Kidney (tissue), 14 donors: ENCODE measurements around the gene ICOSLG. TPM values are rescaled to one million over a fixed set of nuclear protein-coding genes. Genes with fewer than 3 reads are reported as not detected.
A peak's percentile ranks its signal among the peaks of the same experiment; 100 is the strongest.

Experiments
- DNase-seq, 5 donors: peaks; one replicate each; pipeline ENCODE4 v3.0.0-alpha.2; 2013 to 2020
- FAIRE-seq: peaks from 2 replicates; lab custom pipeline; 2012; peaks lifted over from hg19 to GRCh38; lab: Jason Lieb, UNC
- H3K27ac ChIP-seq, 2 donors: one replicate each; pipeline ENCODE4 v1.7.0; 2013; ENCODE audit warnings: low read depth in 2 of 2, low read length in 2 of 2, inconsistent platforms in 1 of 2
- H3K27me3 ChIP-seq: one replicate; pipeline ENCODE4 v1.7.1; 2013; ENCODE audit warnings: low read length, inconsistent platforms; ENCODE audit not compliant: control insufficient read depth, insufficient read depth
- H3K36me3 ChIP-seq, 3 donors: one replicate each; pipeline versions ENCODE4 v1.7.0 to v1.7.1; 2013; ENCODE audit warnings: low read length in 3 of 3, control low read depth in 1 of 3, inconsistent platforms in 1 of 3; ENCODE audit not compliant: insufficient read depth in 3 of 3, control insufficient read depth in 2 of 3
- H3K4me1 ChIP-seq, 3 donors: one replicate each; pipeline versions ENCODE4 v1.7.0 to v1.7.1; 2013; ENCODE audit warnings: low read length in 3 of 3, inconsistent platforms in 1 of 3, low read depth in 1 of 3; ENCODE audit not compliant: control insufficient read depth in 2 of 3, insufficient read depth in 2 of 3
- H3K4me3 ChIP-seq, 3 donors: one replicate each; pipeline versions ENCODE4 v1.7.0 to v1.8.1; 2013; ENCODE audit warnings: low read length in 3 of 3, control low read depth in 1 of 3, inconsistent platforms in 1 of 3
- H3K9ac ChIP-seq, 3 donors: one replicate each; pipeline versions ENCODE4 v1.7.0 to v1.7.1; 2013; ENCODE audit warnings: low read length in 3 of 3, control low read depth in 1 of 3, inconsistent platforms in 1 of 3
- H3K9me3 ChIP-seq, 3 donors: one replicate each; pipeline versions ENCODE4 v1.7.0 to v1.7.1; 2013; ENCODE audit warnings: low read length in 3 of 3, control low read depth in 1 of 3, inconsistent platforms in 1 of 3; ENCODE audit not compliant: control insufficient read depth in 2 of 3, insufficient read depth in 1 of 3
- intact Hi-C: fragments of 100-400 bp; cut with DNase I; formaldehyde crosslinking; loops from one replicate; pipeline ENCODE4 v1.11.1; 2022
- polyA plus RNA-seq: library from polyadenylated mRNA; stranded (reverse); fragments of 350-450 nt; fragmentation: Illumina TruSeq; extraction: RNeasy Lipid Tissue Mini Kit (QIAGEN cat#74804); gene quantifications from one replicate; pipeline ENCODE4 v1.2.3, GENCODE V29; 2014; ENCODE audit warnings: low read depth, low replicate concordance; ENCODE audit not compliant: insufficient read depth
- total RNA-seq: library from RNA; stranded (reverse); fragmentation: NEBNext Ultra II Directional; extraction: Animal tissue kit (Norgen Biotek cat#: 25700); gene quantifications from one replicate; pipeline ENCODE4 v1.2.1, GENCODE V29; 2021
- TF ChIP-seq, protein P1 (sequence below): IDR thresholded peaks from 3 replicates; pipeline ENCODE4 v1.5.1; 2012; ENCODE audit warnings: mild to moderate bottlenecking, moderate library complexity, borderline replicate concordance; ENCODE audit not compliant: insufficient read depth; ENCODE audit errors: extremely low read depth
- donor health status: control.
- donor health status: control.
- donor health status: control.
- donor health status: control.
- donor health status: control.
- donor health status: DM: yes; HTN: yes; CAD: no.
- donor health status: Normal renal cell carcinoma (clear cell type).

ICOSLG gene
- total and polyA plus RNA-seq, 2 donors from 2014 or later: 3.0 to 10.2 TPM

DNA sequence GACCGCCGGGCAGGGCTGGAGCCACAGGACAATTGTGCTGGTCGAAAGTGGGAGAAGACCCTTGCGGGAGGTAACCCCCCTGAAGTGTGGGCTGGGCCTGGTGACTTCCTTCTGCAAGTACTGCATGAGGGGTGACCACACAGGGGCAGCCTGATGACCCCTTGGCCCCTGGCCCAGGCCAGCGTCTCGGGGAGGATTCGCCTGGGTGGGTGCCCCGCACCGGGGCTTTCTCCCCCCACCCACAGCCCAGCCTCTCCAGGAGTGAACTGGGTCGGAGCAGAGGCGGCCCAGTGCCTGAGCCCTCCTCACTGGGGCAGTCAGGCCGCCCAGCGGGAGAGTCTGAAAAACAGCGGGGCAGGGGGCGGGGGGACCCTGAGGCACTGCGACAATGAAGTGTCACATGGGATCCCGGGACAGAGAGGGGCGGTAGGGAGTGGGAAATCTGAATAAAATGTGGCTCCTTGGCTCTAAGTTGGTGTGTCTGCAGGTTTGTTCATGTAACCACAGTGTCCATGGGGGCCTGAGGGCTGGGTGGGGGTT is 22.5 kb upstream of the ICOSLG start:
- DNase-seq: peak; percentile 58 to 78 (median 69)
- H3K9ac ChIP-seq: no peak overlapping the region
- H3K4me1 ChIP-seq: no peaks in the 10 kb centered on the region
- peaks cover 0 to 3% (median 0%) of the 10 kb centered on the region in 3 donors for H3K9me3 ChIP-seq
- TF ChIP-seq, protein P1, sequence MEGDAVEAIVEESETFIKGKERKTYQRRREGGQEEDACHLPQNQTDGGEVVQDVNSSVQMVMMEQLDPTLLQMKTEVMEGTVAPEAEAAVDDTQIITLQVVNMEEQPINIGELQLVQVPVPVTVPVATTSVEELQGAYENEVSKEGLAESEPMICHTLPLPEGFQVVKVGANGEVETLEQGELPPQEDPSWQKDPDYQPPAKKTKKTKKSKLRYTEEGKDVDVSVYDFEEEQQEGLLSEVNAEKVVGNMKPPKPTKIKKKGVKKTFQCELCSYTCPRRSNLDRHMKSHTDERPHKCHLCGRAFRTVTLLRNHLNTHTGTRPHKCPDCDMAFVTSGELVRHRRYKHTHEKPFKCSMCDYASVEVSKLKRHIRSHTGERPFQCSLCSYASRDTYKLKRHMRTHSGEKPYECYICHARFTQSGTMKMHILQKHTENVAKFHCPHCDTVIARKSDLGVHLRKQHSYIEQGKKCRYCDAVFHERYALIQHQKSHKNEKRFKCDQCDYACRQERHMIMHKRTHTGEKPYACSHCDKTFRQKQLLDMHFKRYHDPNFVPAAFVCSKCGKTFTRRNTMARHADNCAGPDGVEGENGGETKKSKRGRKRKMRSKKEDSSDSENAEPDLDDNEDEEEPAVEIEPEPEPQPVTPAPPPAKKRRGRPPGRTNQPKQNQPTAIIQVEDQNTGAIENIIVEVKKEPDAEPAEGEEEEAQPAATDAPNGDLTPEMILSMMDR: no peak
- H3K27ac ChIP-seq: no peak overlapping the region
- no peaks in the 10 kb centered on the region for H3K27me3 ChIP-seq
- FAIRE-seq: no peak
- H3K4me3 ChIP-seq: no peak overlapping the region
- no peaks in the 10 kb centered on the region for H3K36me3 ChIP-seq
- intact Hi-C loops: no loop called here

DNA sequence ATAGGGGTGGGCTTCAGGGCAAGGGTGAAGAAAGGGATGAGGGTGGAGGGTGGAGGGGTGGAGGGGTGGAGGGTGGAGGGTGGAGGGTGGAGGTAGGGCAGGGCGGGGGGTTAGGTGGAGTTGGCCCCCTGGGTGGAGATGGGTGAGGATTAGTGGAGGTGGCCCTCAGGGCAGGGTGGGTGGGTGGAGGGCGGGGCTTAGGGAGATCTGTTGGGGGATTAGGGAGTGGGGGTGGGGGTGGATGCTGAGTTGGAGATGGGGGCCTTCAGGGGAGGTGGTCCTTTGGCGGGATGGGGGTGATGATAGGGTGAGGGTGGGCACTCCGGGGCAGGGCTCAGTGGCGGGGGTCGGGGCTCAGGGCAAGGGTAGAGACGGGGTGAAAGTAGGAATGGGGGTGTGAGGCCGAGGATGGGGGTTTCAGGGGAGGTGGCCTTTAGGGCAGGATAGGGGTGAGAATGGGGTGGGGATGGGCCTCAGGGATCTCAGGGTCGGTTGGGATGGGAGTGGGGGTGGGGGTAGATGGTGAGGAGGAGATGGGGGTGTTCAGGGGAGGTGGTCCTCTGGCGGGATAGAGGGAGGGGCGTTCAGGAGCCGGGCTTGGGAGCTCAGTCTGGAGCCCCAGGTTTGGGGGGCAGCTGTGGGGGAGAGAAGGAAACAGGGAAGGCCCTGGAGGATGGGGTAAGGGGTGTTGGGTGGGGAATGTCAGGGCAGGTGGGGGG is 21.8 kb upstream of the ICOSLG start:
- H3K27me3 ChIP-seq: no peaks in the 10 kb centered on the region
- intact Hi-C loops: no loop called here
- DNase-seq: peak in 2 of 5 donors; percentile 55 to 68
- no peak overlapping the region for H3K9ac ChIP-seq
- H3K27ac ChIP-seq: no peak overlapping the region
- no peaks in the 10 kb centered on the region for H3K4me1 ChIP-seq
- no peak overlapping the region for H3K4me3 ChIP-seq
- H3K9me3 ChIP-seq: peaks cover 0 to 3% (median 0%) of the 10 kb centered on the region in 3 donors
- TF ChIP-seq, protein P1: no peak
- no peak for FAIRE-seq
- no peaks in the 10 kb centered on the region for H3K36me3 ChIP-seq

DNA sequence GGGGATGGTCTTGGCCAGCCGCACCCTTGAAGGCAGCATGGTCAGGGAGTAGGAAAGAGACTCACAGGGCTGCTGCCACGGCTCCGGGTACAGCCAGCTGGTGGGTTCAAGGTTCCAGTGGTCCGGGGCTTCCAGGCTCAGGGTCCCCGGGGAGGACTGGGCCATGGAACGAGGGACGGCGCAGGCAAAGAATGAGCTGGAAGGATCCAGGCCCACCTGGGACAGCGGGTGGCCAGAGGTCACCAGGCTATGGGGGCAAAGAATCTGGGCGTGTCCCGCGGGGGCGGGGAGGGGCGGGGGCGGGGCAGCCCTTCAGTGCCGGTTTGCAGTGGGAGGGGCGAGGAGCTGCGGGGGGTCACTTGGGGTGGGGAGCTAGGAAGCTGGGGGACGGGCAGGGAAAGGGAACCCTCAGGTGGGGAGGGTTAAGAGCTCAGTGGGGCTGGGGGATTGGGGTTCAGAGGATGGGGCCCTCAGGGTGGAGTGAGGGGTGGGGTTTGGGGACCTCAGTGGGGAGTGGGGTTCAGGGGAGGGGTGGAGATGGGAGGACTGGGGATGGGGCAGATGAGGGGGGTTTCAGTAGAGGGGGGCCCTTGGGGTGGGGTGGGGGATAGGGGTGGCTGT is 21.0 kb upstream of the ICOSLG start, which contains the start of gene DNMT3L:
DNMT3L (minus strand) TSS at position 223 of the 621 bp plus-strand sequence. CDS start 638 bp downstream, outside the sequence.
- no peak within 1 kb of the TSS for H3K9ac ChIP-seq
- peaks cover 0 to 3% (median 0%) of the 10 kb centered on the region in 3 donors for H3K9me3 ChIP-seq
- H3K36me3 ChIP-seq: no peaks in the 10 kb centered on the region
- no peak within 1 kb of the TSS for H3K27ac ChIP-seq
- TF ChIP-seq, protein P1: no peak
- no peak within 1 kb of the TSS for H3K4me3 ChIP-seq
- intact Hi-C loops: no loop called here
- H3K27me3 ChIP-seq: no peaks in the 10 kb centered on the region
- FAIRE-seq: no peak
- DNase-seq: peak in 1 of 5 donors; percentile 46
- H3K4me1 ChIP-seq: no peaks in the 10 kb centered on the region
